ENCODE results near the gene KCNK3. TPM values are rescaled to one million over a fixed set of nuclear protein-coding genes. Genes with fewer than 3 reads are reported as not detected.

KCNK3 gene
- total and polyA plus RNA-seq, 10 of the 15 experiments (the other 5 are each of a cell fraction or from before 2014, with no cell fraction given), result 0.13 TPM; not detected in 9

DNA sequence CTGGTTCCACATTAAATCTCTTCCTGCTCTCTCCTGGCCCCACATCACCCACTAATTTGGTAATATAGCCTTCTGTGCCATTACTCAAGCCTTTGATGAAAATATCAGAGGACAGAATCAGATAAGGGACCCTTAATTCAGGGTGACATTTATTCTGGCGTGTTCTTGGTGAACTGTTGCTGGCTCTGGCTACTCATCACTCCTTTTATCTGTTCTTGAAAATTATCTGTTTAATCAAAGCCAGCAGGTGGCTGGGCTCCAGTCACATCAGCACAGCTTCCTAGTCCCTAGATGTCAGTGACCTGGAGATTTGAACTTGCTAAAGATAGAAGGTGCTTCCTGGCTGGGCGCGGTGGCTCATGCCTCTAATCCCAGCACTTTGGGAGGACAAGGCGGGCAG is 44.7 kb downstream of the KCNK3 start:
- ChIA-PET CTCF (interaction anchor here (1.4 kb wide), 1 partner anchor 160 kb away, joined by 4 read pairs; no protein-coding TSS in a partner anchor), SMC1A (ENCODE audit: uncharacterized antibody, unreplicated experiment) (no interaction called here), POLR2A (no interaction called here), RAD21 (ENCODE audit: unreplicated experiment) (interaction anchor here (0.9 kb wide), 1 partner anchor 130 kb away, joined by 3 read pairs; no protein-coding TSS in a partner anchor)
- Histone ChIP-seq H3K9me3 (replicated peaks; ENCODE audit: control insufficient read depth, insufficient read depth, low read length) (no peaks in the 10 kb centered on the region), H4K20me1 (ENCODE audit: control insufficient read depth, insufficient read depth) (no peaks in the 10 kb centered on the region; the same call in 1 of the 2 replicates), H3K36me3 (ENCODE audit: control insufficient read depth in 2 of 2, insufficient read depth in 2 of 2, low read length in 1 of 2) (no peaks in the 10 kb centered on the region), H2AFZ (ENCODE audit: control insufficient read depth, low read depth, low read length) (no peak overlapping the region), H3K4me1 (ENCODE audit: control insufficient read depth, insufficient read depth, low read length) (no peaks in the 10 kb centered on the region; the same call in 1 of the 2 replicates), H3K27ac (ENCODE audit: control insufficient read depth, insufficient read depth) (no peak overlapping the region), H3K4me2 (ENCODE audit: control insufficient read depth, insufficient read depth) (no peak overlapping the region), H3K79me2 (ENCODE audit: control insufficient read depth, insufficient read depth, low read length) (no peaks in the 10 kb centered on the region), H3K27me3 (replicated peaks in 1 of 2; ENCODE audit: control insufficient read depth in 2 of 2, insufficient read depth in 2 of 2, low read length in 1 of 2) (peaks cover 0 to 2% of the 10 kb centered on the region in 2 experiments; a peak in 2 of 4 replicates), H3K4me3 (no peak overlapping the region), H3K9ac (ENCODE audit: control insufficient read depth, insufficient read depth, low read length) (no peak overlapping the region)
- 44% methylated on average over 4 of the region's 4 CpGs for WGBS (ENCODE audit: insufficient coverage, insufficient replicate concordance, low lambda C conversion rate, missing lambda C conversion rate)
- FAIRE-seq, result no peak
- ATAC-seq, result no peak
- no TSS peak for BruUV-seq (replicated peaks)
- no peak for TF ChIP-seq IKZF2 (IDR thresholded peaks at IDR 0.05)
- TF ChIP-seq SIN3A (IDR thresholded peaks at IDR 0.05; ENCODE audit: low read depth, low read length), result no peak
- no peak for TF ChIP-seq SRF (IDR thresholded peaks at IDR 0.05; ENCODE audit: low read depth in 2 of 2, low read length in 2 of 2)
- no peak for TF ChIP-seq GABPA (IDR thresholded peaks at IDR 0.05; ENCODE audit: low read depth)
- TF ChIP-seq NR2C1 (IDR thresholded peaks at IDR 0.05), result no peak
- TF ChIP-seq MLLT1 (IDR thresholded peaks at IDR 0.05), result no peak
- TF ChIP-seq TARDBP (IDR thresholded peaks at IDR 0.05; ENCODE audit: borderline replicate concordance), result no peak
- no peak for TF ChIP-seq MYC (IDR thresholded peaks at IDR 0.05; ENCODE audit: insufficient read depth, insufficient read length, insufficient replicate concordance, low read length, severe bottlenecking)
- TF ChIP-seq PAX8 (IDR thresholded peaks at IDR 0.05), result no peak
- TF ChIP-seq SMC3 (IDR thresholded peaks at IDR 0.05; ENCODE audit: borderline replicate concordance, low read length), result no peak
- no peak for TF ChIP-seq NR2F1 (conservative IDR thresholded peaks at IDR 0.05)
- no peak for TF ChIP-seq ASH2L (IDR thresholded peaks at IDR 0.05; ENCODE audit: borderline replicate concordance, low read depth)
- no peak for TF ChIP-seq WRNIP1 (IDR thresholded peaks at IDR 0.05; ENCODE audit: borderline replicate concordance, low read depth, low read length)
- TF ChIP-seq RFX5 (IDR thresholded peaks at IDR 0.05; ENCODE audit: low read depth, low read length), result no peak
- TF ChIP-seq CBX5 (IDR thresholded peaks at IDR 0.05; ENCODE audit: low read depth), result no peak
- DNase-seq (ENCODE audit: low read depth, low spot score), result no peak
- in situ Hi-C loops (cut with MboI) (no loop called here), intact Hi-C loops (cut with micrococcal nuclease; ENCODE audit: unreplicated experiment) (no loop called here)
